NB4 (cell line): ENCODE measurements around the gene ARMS2.

Experiments used
- DNase-seq: peaks from one replicate; pipeline ENCODE4 v3.0.0; 2010; ENCODE audit warnings: low read depth
- H3K4me3 ChIP-seq: one replicate; pipeline ENCODE4 v1.5.1; 2011; ENCODE audit warnings: mild to moderate bottlenecking, low read depth, low read length, moderate library complexity
- CTCF ChIP-seq: IDR thresholded peaks from one replicate; pipeline ENCODE4 v1.5.1; 2012; ENCODE audit warnings: low read depth, low read length
- MAX ChIP-seq: IDR thresholded peaks from 2 replicates; pipeline ENCODE4 v1.6.1; 2011; ENCODE audit warnings: low read depth, low read length
- MYC ChIP-seq: IDR thresholded peaks from 2 replicates; pipeline ENCODE4 v1.6.1; 2011; ENCODE audit warnings: low read depth, low read length
- POLR2A ChIP-seq: IDR thresholded peaks from 2 replicates; pipeline ENCODE4 v1.6.1; 2011; ENCODE audit warnings: mild to moderate bottlenecking; ENCODE audit not compliant: insufficient read length; ENCODE audit errors: extremely low read depth

Gene ARMS2

GRCh38 chr10:122419876-122420623 is 34.4 kb upstream of the ARMS2 start:
- no peak overlapping the region for H3K4me3 ChIP-seq
- no peak for TF ChIP-seq MYC
- TF ChIP-seq POLR2A: no peak
- DNase-seq: no peak

GRCh38 chr10:122420624-122421007 is 33.8 kb upstream of the ARMS2 start:
- no peak for TF ChIP-seq MAX
- TF ChIP-seq CTCF: no peak
- TF ChIP-seq POLR2A: no peak
- no peak for TF ChIP-seq MYC
- DNase-seq: no peak
- no peak overlapping the region for H3K4me3 ChIP-seq

GRCh38 chr10:122421054-122421625 is 33.3 kb upstream of the ARMS2 start:
- no peak for TF ChIP-seq MAX
- no peak for TF ChIP-seq MYC
- no peak for TF ChIP-seq CTCF
- TF ChIP-seq POLR2A: no peak
- no peak for DNase-seq
- no peak overlapping the region for H3K4me3 ChIP-seq

- no peak overlapping the region for H3K4me3 ChIP-seq
- DNase-seq: no peak
- TF ChIP-seq MAX: no peak
- no peak for TF ChIP-seq CTCF
- no peak for TF ChIP-seq MYC
- TF ChIP-seq POLR2A: no peak
These were observed 32.7 kb upstream of the ARMS2 start for GRCh38 chr10:122421742-122422141.

GRCh38 chr10:122422266-122422989 is 32.0 kb upstream of the ARMS2 start:
- TF ChIP-seq POLR2A (no peak), MAX (no peak)

GRCh38 chr10:122424059-122424458 is 30.4 kb upstream of the ARMS2 start:
- no peak for DNase-seq
- TF ChIP-seq POLR2A: no peak
- TF ChIP-seq MAX: no peak
- TF ChIP-seq MYC: no peak
- TF ChIP-seq CTCF: no peak
- no peak overlapping the region for H3K4me3 ChIP-seq

More at GRCh38 chr10:122422266-122422989, 32.0 kb upstream of the ARMS2 start:
- DNase-seq: no peak
- no peak overlapping the region for H3K4me3 ChIP-seq
